ENCODE data around the gene MRPL51.

MRPL51 gene

DNA sequence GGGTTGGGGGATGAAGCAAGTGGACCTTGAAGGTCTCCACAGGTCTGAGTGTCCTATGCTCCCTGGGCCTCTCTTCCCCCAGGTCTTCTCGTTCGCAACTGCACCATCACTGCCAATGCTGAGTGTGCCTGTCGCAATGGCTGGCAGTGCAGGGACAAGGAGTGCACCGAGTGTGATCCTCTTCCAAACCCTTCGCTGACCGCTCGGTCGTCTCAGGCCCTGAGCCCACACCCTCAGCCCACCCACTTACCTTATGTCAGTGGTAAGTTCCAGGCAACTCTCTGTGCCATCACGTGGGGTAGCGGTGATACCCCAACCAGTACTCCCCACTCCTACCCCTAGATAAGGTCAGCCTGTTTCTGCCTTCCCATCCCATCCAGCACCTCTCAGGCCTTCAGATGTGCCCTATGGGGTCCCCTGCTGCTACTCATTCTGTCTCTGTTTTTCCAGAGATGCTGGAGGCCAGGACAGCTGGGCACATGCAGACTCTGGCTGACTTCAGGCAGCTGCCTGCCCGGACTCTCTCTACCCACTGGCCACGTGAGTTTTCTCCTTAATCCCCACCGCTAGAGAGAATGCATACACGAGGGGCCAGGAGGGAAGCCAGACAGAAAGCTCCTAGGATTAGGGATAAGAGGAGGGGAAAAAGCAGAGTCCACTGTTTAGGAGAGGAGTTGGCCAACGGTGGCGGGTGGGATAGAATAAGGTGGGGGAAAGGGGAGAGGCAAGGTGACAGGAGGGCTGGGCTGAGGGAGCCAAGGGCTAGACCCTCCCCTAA is 42.8 kb downstream of the MRPL51 start:
- H3K4me2 ChIP-seq (ENCODE audit: low read length): peak overlapping the region; percentile 100
- H2AFZ ChIP-seq (ENCODE audit: low read depth, low read length): no peak overlapping the region
- peaks cover 22% of the 10 kb centered on the region for H3K79me2 ChIP-seq (ENCODE audit: low read length)
- no peaks in the 10 kb centered on the region for H4K20me1 ChIP-seq (ENCODE audit: insufficient read depth, low read length)
- H3K4me1 ChIP-seq (ENCODE audit: low read length): peaks cover 28% of the 10 kb centered on the region
- H3K27ac ChIP-seq (ENCODE audit: low read length): peak overlapping the region; percentile 87
- H3K27me3 ChIP-seq (ENCODE audit: low read depth, low read length): no peaks in the 10 kb centered on the region
- H3K9ac ChIP-seq (ENCODE audit: low read length): peak overlapping the region; percentile 98
- peak overlapping the region; percentile 94 for H3K4me3 ChIP-seq (ENCODE audit: low read length)
- peaks cover 4% of the 10 kb centered on the region; the same call in 1 of the 2 replicates for H3K9me3 ChIP-seq (ENCODE audit: insufficient read depth, low read length)
- TF ChIP-seq CTCF (IDR thresholded peaks at IDR 0.05; ENCODE audit: low read depth, low read length): no peak
- TF ChIP-seq EZH2phosphoT487 (IDR thresholded peaks at IDR 0.05; ENCODE audit: low read depth): no peak
- peaks cover 13% of the 10 kb centered on the region for H3K36me3 ChIP-seq (replicated peaks; ENCODE audit: low read depth, low read length)

DNA sequence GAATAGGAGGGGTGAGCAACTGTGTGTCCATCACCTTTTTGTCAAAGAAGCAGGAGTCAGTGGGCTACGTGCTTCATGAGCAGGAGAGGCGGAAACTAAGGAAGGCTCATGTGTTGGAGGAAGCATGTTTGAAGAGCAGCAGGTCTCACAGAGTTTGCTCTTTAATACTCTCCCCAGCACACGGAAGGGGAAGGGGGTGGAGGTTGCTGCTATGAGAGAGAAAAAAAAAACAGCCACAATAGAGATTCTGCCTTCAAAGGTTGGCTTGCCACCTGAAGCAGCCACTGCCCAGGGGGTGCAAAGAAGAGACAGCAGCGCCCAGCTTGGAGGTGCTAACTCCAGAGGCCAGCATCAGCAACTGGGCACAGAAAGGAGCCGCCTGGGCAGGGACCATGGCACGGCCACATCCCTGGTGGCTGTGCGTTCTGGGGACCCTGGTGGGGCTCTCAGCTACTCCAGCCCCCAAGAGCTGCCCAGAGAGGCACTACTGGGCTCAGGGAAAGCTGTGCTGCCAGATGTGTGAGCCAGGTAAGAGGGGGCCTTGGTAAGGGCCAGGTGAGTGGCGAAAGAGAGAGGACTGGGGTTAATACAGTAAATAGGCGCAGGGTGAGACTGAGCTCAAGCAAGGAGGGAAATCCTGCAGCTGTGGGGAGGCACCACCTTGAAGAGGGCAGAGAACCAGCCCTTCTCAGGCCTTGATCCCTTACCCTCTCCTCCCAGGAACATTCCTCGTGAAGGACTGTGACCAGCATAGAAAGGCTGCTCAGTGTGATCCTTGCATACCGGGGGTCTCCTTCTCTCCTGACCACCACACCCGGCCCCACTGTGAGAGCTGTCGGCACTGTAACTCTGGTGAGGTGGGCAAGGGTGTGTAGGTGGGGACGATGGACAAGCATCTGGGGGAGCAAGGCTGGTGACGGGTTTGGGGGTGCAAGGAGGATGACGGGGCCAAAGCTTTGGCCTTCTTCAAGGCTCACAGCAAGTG is 48.1 kb downstream of the MRPL51 start, which contains the start of gene CD27:
CD27 (plus strand) TSS at position 252 of the 985 bp plus-strand sequence; CDS start at position 393, 141 bp downstream.
- Histone ChIP-seq H3K9me3 (ENCODE audit: insufficient read depth, low read length) (peaks cover 13% of the 10 kb centered on the region; the same call in 1 of the 2 replicates), H3K27me3 (ENCODE audit: low read depth, low read length) (no peaks in the 10 kb centered on the region), H2AFZ (ENCODE audit: low read depth, low read length) (no peak within 1 kb of the TSS), H3K27ac (ENCODE audit: low read length) (no peak within 1 kb of the TSS), H4K20me1 (ENCODE audit: insufficient read depth, low read length) (no peaks in the 10 kb centered on the region), H3K4me3 (ENCODE audit: low read length) (no peak within 1 kb of the TSS), H3K79me2 (ENCODE audit: low read length) (no peaks in the 10 kb centered on the region), H3K9ac (ENCODE audit: low read length) (no peak within 1 kb of the TSS), H3K4me2 (ENCODE audit: low read length) (no peak within 1 kb of the TSS), H3K4me1 (ENCODE audit: low read length) (peaks cover 24% of the 10 kb centered on the region), H3K36me3 (replicated peaks; ENCODE audit: low read depth, low read length) (peaks cover 4% of the 10 kb centered on the region)
- no peak for TF ChIP-seq CTCF (IDR thresholded peaks at IDR 0.05; ENCODE audit: low read depth, low read length)
- no peak for TF ChIP-seq EZH2phosphoT487 (IDR thresholded peaks at IDR 0.05; ENCODE audit: low read depth)

DNA sequence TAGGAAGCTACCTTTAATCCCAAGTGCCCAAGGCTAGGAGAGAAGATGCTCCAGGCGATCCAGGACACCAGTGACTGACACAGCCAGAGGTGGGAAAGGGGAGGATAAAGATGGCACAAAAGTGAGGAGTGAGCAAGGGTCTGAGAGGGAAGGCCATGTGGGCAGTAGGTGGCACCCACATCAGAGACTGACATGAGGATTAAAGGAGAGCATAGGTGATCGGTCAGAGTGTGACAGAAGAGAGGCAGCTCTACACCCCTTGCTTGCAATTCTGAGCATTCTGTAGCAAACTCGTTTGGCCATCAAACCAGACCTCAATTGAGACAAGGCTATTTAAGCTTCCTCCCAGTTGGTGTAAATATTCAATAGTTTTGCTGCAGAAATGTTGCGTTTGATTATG is 49.0 kb downstream of the MRPL51 start:
- Histone ChIP-seq H4K20me1 (ENCODE audit: insufficient read depth, low read length) (no peaks in the 10 kb centered on the region), H3K4me3 (ENCODE audit: low read length) (no peak overlapping the region), H3K27me3 (ENCODE audit: low read depth, low read length) (no peaks in the 10 kb centered on the region), H3K9me3 (ENCODE audit: insufficient read depth, low read length) (peaks cover 13% of the 10 kb centered on the region; the same call in 1 of the 2 replicates), H3K9ac (ENCODE audit: low read length) (no peak overlapping the region), H3K36me3 (replicated peaks; ENCODE audit: low read depth, low read length) (peaks cover 4% of the 10 kb centered on the region), H3K4me2 (ENCODE audit: low read length) (no peak overlapping the region), H3K79me2 (ENCODE audit: low read length) (no peaks in the 10 kb centered on the region), H2AFZ (ENCODE audit: low read depth, low read length) (no peak overlapping the region), H3K4me1 (ENCODE audit: low read length) (peaks cover 24% of the 10 kb centered on the region), H3K27ac (ENCODE audit: low read length) (no peak overlapping the region)
- TF ChIP-seq CTCF (IDR thresholded peaks at IDR 0.05; ENCODE audit: low read depth, low read length) (no peak), EZH2phosphoT487 (IDR thresholded peaks at IDR 0.05; ENCODE audit: low read depth) (no peak)
